ENCODE measurements around the gene MFSD2B.

Gene MFSD2B

DNA sequence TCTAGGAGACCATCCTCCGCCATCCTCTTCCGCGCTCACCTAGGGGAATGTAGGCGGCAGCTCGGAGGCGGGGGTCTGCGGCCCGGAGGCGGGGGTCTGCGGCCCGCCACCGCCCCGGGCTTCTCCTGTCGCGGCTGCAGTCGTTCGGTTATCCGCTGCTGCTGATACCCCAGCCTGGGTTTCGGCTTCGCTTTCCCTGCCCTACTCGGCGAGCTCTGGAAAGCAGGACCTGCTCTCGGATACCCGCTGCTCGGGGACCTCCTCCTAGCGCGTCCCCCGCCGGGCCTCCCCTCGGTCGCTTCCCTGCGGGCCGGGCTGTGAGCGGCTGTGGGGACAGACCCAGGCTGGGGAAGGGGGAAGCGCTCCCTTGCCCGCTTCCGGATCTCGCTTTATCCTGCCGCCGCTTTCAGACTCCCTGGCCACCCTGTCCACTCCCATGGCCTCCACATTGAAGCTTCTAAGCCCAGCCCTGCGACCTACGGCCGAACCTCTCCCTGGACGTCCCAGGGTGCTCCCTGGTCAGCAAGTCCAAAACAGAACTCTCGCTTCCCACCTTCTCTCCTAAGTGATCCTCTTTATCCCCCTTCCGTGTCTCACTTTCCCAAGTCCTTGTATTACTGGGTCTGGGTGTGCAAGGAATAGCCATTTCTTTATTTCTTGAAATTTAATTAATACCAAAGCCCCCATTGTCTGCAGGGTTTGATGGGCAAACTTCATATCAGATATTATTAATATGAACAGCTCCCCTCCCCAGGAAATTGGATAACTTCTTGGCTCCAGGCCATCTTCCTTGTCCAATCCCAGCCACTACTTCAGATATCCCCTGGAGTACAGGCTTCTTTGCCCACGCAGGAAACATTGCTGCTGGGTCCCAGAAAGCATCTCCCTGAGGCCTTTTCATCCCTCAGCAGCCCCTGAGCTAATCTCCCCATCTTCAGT, 40.4 kb downstream of the MFSD2B start:
- TF ChIP-seq, protein P1, sequence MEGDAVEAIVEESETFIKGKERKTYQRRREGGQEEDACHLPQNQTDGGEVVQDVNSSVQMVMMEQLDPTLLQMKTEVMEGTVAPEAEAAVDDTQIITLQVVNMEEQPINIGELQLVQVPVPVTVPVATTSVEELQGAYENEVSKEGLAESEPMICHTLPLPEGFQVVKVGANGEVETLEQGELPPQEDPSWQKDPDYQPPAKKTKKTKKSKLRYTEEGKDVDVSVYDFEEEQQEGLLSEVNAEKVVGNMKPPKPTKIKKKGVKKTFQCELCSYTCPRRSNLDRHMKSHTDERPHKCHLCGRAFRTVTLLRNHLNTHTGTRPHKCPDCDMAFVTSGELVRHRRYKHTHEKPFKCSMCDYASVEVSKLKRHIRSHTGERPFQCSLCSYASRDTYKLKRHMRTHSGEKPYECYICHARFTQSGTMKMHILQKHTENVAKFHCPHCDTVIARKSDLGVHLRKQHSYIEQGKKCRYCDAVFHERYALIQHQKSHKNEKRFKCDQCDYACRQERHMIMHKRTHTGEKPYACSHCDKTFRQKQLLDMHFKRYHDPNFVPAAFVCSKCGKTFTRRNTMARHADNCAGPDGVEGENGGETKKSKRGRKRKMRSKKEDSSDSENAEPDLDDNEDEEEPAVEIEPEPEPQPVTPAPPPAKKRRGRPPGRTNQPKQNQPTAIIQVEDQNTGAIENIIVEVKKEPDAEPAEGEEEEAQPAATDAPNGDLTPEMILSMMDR (IDR thresholded peaks at IDR 0.05), result no peak

DNA sequence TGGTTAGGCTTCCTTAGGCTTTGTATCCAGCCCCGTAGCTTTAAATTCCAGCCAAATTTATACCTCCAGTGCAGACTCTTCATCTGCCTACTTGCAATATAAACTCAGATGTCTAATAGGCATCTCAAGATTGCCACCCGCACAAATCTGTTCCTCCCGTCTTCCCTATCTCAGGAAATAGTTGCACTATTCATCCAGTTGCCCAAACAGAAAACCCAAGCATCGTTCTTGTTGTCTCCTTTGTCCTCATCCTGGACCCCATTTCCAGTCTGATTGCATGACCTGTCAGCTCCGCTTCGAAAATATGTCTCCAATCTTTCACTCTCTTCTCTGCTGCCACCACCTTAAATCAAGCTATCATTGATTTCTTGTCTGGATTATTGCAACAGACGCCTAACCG, 41.9 kb downstream of the MFSD2B start:
- TF ChIP-seq, protein P1 (IDR thresholded peaks at IDR 0.05), result no peak

DNA sequence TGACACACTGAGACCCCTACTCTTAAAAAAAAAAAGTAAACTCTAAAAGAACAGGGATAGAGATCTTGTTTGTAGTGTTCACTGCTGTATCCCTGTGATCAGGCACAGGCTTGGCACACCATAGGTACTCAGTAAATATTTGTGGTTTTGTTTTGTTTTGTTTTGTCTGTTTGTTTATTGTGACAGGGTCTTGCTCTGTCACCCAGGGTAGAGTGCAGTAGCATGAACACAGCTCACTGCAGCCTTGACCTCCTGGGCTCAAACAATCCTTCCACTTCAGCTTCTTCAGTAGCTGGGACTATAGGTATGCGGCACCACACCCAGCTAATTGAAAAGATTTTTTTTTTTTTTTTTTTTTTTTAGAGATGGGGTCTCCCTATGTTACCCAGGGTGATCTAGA, 43.1 kb downstream of the MFSD2B start:
- TF ChIP-seq, protein P1 (IDR thresholded peaks at IDR 0.05), result no peak

DNA sequence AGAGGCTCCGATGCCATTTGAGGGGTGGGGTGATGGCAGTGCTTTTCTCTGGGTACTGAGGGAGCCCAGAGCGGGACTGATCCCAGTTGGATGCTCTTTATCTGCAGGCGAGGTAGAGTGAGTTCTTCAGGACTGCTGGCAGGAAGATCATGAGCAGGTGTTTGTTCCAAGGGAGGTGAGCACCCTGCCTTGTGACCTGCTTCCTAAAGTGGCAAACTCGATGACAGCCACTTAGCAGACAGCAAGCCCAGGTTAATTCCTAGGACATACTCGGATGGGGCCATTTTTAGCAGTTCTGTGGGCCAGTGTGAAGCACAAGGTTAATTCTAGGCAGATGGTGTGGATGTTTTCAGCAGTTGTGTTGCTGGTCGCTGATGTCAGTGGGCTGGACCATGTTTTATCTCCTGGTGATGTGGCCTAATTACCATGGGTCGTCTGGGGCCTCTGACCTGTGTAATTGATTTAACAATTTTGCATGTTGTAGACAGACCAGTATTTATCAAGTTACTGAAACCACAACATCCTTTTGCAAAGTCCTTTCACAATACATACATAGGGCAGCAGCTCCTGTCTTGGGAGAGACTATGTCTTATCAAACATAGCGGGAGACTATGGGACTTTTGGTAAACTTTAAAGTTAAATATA, 44.6 kb downstream of the MFSD2B start:
- TF ChIP-seq, protein P1 (IDR thresholded peaks at IDR 0.05), result no peak

DNA sequence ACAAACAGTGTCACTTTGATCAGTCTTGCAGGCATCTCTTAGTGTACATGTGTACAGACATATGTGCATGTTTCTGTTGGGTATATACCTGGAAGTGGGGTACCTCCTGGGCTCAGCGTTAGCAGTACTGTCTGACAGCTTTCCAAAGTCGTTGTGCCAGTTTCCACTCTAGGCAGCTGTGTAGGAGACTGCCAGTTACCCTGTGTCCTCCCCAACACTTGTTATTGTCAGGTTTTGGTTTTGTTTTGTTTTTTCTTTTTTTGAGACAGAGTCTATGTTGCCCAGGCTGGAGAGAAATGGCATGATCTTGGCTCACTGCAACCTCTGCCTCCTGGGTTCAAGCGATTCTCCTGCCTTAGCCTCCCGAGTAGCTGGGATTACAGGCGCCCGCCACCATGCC, 45.9 kb downstream of the MFSD2B start:
- TF ChIP-seq, protein P1 (IDR thresholded peaks at IDR 0.05), result no peak

DNA sequence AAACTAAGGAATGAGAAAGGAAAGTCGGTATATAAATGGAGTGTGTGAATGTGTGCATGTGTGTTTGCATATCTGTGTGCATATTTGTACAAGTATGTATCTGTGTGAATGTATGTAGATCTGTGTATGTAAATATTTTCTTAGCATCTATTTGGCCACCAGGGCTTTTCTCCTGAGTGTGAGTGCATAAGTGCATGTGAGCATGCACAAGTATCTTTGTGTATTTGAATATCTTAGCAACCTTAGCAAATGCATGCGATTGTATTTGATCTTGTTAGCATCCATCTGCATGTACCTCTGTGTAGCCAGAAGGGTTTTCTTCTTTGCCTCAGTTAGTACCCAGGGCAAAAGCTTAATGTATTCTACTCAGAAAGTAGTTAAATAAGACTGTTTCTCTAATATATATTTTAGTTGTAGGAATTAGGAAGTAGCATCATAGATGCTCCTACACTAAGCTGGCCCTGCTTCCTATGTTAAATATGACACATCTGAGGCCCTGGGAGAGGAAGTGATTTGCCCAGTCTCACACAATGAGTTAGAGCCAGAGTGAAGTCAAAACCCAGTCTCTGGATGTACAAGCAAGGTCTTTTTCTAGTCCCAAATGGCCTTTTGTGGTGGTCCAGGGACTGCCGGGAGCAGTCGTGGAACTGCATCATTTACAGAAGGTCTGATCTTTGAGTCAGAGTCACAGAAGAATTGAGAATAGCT, 48.8 kb downstream of the MFSD2B start:
- TF ChIP-seq, protein P1 (IDR thresholded peaks at IDR 0.05), result no peak

DNA sequence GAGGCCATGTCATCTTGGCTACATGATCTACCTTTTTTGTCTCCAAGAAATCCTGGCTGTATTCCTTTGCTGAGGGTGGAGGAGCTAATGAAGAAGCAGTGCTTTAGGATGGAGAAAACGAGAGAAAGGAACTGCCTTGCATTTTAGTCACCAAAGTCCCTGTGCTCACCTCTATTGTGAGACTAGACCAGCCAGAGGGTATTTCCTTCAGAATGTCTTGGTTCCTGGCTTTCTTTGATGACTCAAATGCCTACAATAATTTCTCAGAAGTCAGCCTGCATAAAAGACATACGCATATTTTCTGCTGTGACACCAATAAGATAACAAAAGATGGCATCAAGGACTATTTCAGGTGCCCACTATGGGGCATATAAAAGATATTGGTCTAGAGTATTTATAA, 55.5 kb downstream of the MFSD2B start:
- TF ChIP-seq, protein P1 (IDR thresholded peaks at IDR 0.05), result no peak

All from LNCAP (cell line).